Erythroblast (primary cell): ENCODE results near the gene CDHR2.

Experiments used
- GATA1 ChIP-seq: IDR thresholded peaks from 2 replicates; pipeline ENCODE4 v1.6.1; 2011; ENCODE audit warnings: low read depth, mild to moderate bottlenecking, control low read depth, low read length, moderate library complexity
- POLR2A ChIP-seq: IDR thresholded peaks from 2 replicates; pipeline ENCODE4 v1.6.1; 2011; ENCODE audit warnings: mild to moderate bottlenecking, low read length

DNA sequence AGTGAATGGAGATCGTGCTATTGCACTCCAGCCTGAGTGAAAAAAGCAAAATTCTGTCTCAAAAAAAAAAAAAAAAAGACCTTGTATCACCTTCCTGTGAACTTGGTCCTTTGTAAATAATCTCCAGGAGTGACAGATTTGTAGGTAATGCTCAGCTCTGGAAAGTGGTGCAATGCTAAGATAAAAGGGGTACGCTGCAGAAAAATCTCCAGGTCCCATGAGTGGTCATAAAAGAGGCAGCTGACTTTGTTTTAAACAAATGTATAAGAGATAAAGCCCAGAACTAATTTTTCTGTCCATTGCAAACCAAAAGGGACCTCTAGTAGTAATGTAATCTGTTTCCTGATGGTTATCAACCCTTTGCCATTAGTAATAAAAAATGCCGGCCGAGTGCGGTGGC is 45.6 kb upstream of the CDHR2 start:
- TF ChIP-seq POLR2A (no peak), GATA1 (no peak)
